Keratinocyte (primary cell): Measurements from ENCODE around the gene CISD3. TPM values are rescaled to one million over a fixed set of nuclear protein-coding genes. Genes with fewer than 3 reads are reported as not detected.
A peak's percentile ranks its signal among the peaks of the same experiment; 100 is the strongest.

Experiments used
- DNase-seq: peaks from one replicate; pipeline ENCODE4 v3.0.0-alpha.2; 2011; ENCODE audit warnings: low read depth, missing footprints, low spot score
- FAIRE-seq: peaks from 2 replicates; lab custom pipeline; 2011; peaks lifted over from hg19 to GRCh38; lab: Jason Lieb, UNC
- H2AFZ ChIP-seq: 2 replicates; pipeline ENCODE4 v1.6.0; 2012; ENCODE audit warnings: low read length, control low read depth, inconsistent platforms; ENCODE audit not compliant: control insufficient read depth
- H3K27ac ChIP-seq: 2 replicates; pipeline ENCODE4 v1.5.1; 2011; ENCODE audit warnings: low read length; ENCODE audit not compliant: control insufficient read depth, insufficient read depth
- H3K27me3 ChIP-seq: 3 replicates; pipeline ENCODE4 v1.6.0; 2011; ENCODE audit warnings: low read length; ENCODE audit not compliant: control insufficient read depth, insufficient read depth; ENCODE audit errors: extremely low read depth
- H3K36me3 ChIP-seq, 2 experiments: 2 replicates in 1 of 2; 3 replicates in 1 of 2; pipeline ENCODE4 v1.5.1; 2011; ENCODE audit warnings: low read length in 2 of 2, mild to moderate bottlenecking in 1 of 2; ENCODE audit not compliant: control insufficient read depth in 2 of 2, insufficient read depth in 2 of 2; ENCODE audit errors: extremely low read depth in 1 of 2
- H3K4me1 ChIP-seq: 3 replicates; pipeline ENCODE4 v1.5.1; 2011; ENCODE audit warnings: low read length; ENCODE audit not compliant: control insufficient read depth, insufficient read depth; ENCODE audit errors: extremely low read depth
- H3K4me2 ChIP-seq: 3 replicates; pipeline ENCODE4 v1.6.0; 2011; ENCODE audit warnings: low read depth, low read length; ENCODE audit not compliant: control insufficient read depth, insufficient read depth; ENCODE audit errors: extremely low read depth
- H3K4me3 ChIP-seq, 3 experiments: fragments of 200-600 bp in 1 of 3; sonication (generic) in 1 of 3; 2 replicates in 2 of 3; 3 replicates in 1 of 3; pipeline ENCODE4 v1.5.1; 2011 to 2016; ENCODE audit warnings: low read length in 3 of 3, mild to moderate bottlenecking in 3 of 3, control low read depth in 2 of 3, inconsistent platforms in 1 of 3, low read depth in 1 of 3, mixed read lengths in 1 of 3, mixed run types in 1 of 3, moderate library complexity in 1 of 3; ENCODE audit not compliant: control insufficient read depth in 2 of 3, insufficient read depth in 2 of 3; ENCODE audit errors: extremely low read depth in 1 of 3
- H3K79me2 ChIP-seq: 2 replicates; pipeline ENCODE4 v1.6.0; 2012; ENCODE audit warnings: low read length; ENCODE audit not compliant: control insufficient read depth, insufficient read depth
- H3K9ac ChIP-seq: 3 replicates; pipeline ENCODE4 v1.6.0; 2011; ENCODE audit warnings: low read length; ENCODE audit not compliant: control insufficient read depth, insufficient read depth; ENCODE audit errors: extremely low read depth
- H3K9me1 ChIP-seq: 3 replicates; pipeline ENCODE4 v1.6.0; 2011; ENCODE audit warnings: low read length; ENCODE audit not compliant: control insufficient read depth, insufficient read depth; ENCODE audit errors: extremely low read depth
- H3K9me3 ChIP-seq: 2 replicates; pipeline ENCODE4 v1.5.1; 2012; ENCODE audit warnings: low read depth, low read length; ENCODE audit not compliant: control insufficient read depth
- H4K20me1 ChIP-seq: 3 replicates; pipeline ENCODE4 v1.6.0; 2011; ENCODE audit warnings: low read length; ENCODE audit not compliant: control insufficient read depth, insufficient read depth; ENCODE audit errors: extremely low read depth
- EZH2 ChIP-seq: IDR thresholded peaks from one replicate; pipeline ENCODE4 v1.6.1; 2012; ENCODE audit warnings: inconsistent platforms, mild to moderate bottlenecking, low read length, moderate library complexity
- dilution Hi-C: fragments of 300-500 bp; cut with MboI; formaldehyde crosslinking; loops from one replicate; pipeline ENCODE4 v1.7.0; 2020; ENCODE audit warnings: low sequenced_read_pairs; ENCODE audit not compliant: extremely low pct_ligation_motif_present
- polyA plus RNA-seq, 5 experiments: library from polyadenylated mRNA; depleted of rRNA in 3 of 5; stranded (reverse) in 3 of 5; stranded (forward) in 1 of 5; unstranded in 1 of 5; fragments of >200 nt; gene quantifications; 1 replicate in 1 of 5; 2 replicates in 3 of 5; 3 replicates in 1 of 5; pipeline versions ENCODE4 v1.2.1 to v1.2.3, GENCODE V29; 2011 to 2012; ENCODE audit warnings: missing spikeins in 2 of 5, low read depth in 1 of 5, low replicate concordance in 1 of 5
- TF ChIP-seq, protein P1 (sequence below), 3 experiments: IDR thresholded peaks in 1 of 3; conservative IDR thresholded peaks in 1 of 3; optimal IDR thresholded peaks in 1 of 3; 2 replicates in 2 of 3; 3 replicates in 1 of 3; pipeline versions ENCODE3 to v1.5.1; 2011; ENCODE audit warnings: low read length in 3 of 3, mild to moderate bottlenecking in 3 of 3, moderate library complexity in 2 of 3, control low read depth in 1 of 3, inconsistent platforms in 1 of 3; ENCODE audit not compliant: insufficient read depth in 2 of 3; ENCODE audit errors: extremely low read depth in 1 of 3

The CISD3 gene
- polyA plus RNA-seq, 1 donor (not counting 4 experiments of a cell fraction or from before 2014, with no cell fraction given) = 17.1 TPM

DNA sequence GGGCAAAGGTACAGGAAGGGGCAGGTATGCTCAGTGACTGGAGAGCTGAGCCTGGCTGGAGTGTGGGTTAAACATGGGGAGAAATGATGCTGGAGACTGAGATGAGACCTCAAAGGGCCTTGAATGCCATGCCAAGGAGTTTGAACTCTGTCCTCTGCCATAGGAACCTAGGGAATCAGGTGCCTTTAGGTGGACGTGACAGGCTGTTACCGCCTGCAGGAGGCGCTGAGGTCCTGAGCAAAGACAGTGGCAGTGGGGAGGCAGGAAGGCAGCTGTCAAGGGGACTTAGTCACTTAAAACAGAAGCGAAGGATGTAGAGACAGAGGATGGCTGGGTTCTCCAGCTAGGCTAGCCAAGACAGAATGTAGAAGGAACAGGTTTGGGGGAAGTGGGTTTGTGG is 31.5 kb downstream of the CISD3 start:
- H3K9me1 ChIP-seq = no peaks in the 10 kb centered on the region
- no peaks in the 10 kb centered on the region for H4K20me1 ChIP-seq
- no peak overlapping the region for H3K9ac ChIP-seq
- dilution Hi-C loops = no loop called here
- FAIRE-seq (no peak), DNase-seq (no peak)
- no peak overlapping the region for H3K27ac ChIP-seq
- no peak overlapping the region for H3K4me2 ChIP-seq
- no peak for TF ChIP-seq EZH2
- TF ChIP-seq, protein P1, sequence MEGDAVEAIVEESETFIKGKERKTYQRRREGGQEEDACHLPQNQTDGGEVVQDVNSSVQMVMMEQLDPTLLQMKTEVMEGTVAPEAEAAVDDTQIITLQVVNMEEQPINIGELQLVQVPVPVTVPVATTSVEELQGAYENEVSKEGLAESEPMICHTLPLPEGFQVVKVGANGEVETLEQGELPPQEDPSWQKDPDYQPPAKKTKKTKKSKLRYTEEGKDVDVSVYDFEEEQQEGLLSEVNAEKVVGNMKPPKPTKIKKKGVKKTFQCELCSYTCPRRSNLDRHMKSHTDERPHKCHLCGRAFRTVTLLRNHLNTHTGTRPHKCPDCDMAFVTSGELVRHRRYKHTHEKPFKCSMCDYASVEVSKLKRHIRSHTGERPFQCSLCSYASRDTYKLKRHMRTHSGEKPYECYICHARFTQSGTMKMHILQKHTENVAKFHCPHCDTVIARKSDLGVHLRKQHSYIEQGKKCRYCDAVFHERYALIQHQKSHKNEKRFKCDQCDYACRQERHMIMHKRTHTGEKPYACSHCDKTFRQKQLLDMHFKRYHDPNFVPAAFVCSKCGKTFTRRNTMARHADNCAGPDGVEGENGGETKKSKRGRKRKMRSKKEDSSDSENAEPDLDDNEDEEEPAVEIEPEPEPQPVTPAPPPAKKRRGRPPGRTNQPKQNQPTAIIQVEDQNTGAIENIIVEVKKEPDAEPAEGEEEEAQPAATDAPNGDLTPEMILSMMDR (optimal IDR thresholded peaks at IDR 0.05 in 1 of 3, IDR thresholded peaks at IDR 0.05 in 1 of 3, conservative IDR thresholded peaks at IDR 0.05 in 1 of 3; ENCODE audit: extremely low read depth in 1 of 3, insufficient read depth in 2 of 3, low read length in 3 of 3) = peak; percentile 37 to 61 (median 58)
- H2AFZ ChIP-seq = no peak overlapping the region
- H3K4me3 ChIP-seq = no peak overlapping the region
- H3K9me3 ChIP-seq = no peaks in the 10 kb centered on the region
- H3K4me1 ChIP-seq = no peaks in the 10 kb centered on the region
- no peaks in the 10 kb centered on the region for H3K79me2 ChIP-seq
- peaks cover 26 to 34% of the 10 kb centered on the region in 2 experiments for H3K36me3 ChIP-seq
- H3K27me3 ChIP-seq = no peaks in the 10 kb centered on the region

DNA sequence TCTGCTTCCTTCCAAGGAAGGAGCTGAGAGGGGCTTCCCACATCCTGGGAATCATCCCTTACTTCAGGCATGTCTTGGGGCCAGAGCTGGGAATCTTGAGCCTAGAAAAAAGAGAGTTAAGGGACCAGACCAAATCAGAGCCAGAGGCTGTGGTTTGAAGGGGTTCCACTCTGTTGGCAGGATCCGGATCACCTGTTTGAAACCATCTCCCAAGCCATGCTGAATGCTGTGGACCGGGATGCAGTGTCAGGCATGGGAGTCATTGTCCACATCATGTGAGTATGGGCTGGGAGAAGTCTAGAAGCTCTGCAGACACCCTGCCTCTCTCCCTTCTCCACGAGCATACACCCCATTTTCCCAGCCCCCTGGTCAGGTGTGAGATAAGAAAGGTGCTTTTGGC is 32.1 kb downstream of the CISD3 start:
- no peaks in the 10 kb centered on the region for H3K9me3 ChIP-seq
- no peak for FAIRE-seq
- H4K20me1 ChIP-seq = no peaks in the 10 kb centered on the region
- no peak overlapping the region for H3K27ac ChIP-seq
- dilution Hi-C loops = no loop called here
- no peak overlapping the region for H3K4me3 ChIP-seq
- no peak overlapping the region for H2AFZ ChIP-seq
- no peak overlapping the region for H3K9ac ChIP-seq
- H3K27me3 ChIP-seq = no peaks in the 10 kb centered on the region
- no peak for TF ChIP-seq EZH2
- TF ChIP-seq, protein P1 (optimal IDR thresholded peaks at IDR 0.05 in 1 of 3, IDR thresholded peaks at IDR 0.05 in 1 of 3, conservative IDR thresholded peaks at IDR 0.05 in 1 of 3; ENCODE audit: extremely low read depth in 1 of 3, insufficient read depth in 2 of 3, low read length in 3 of 3) = no peak
- no peaks in the 10 kb centered on the region for H3K4me1 ChIP-seq
- H3K79me2 ChIP-seq = no peaks in the 10 kb centered on the region
- H3K36me3 ChIP-seq = peaks cover 29 to 35% of the 10 kb centered on the region in 2 experiments
- DNase-seq = no peak
- H3K4me2 ChIP-seq = no peak overlapping the region
- H3K9me1 ChIP-seq = no peaks in the 10 kb centered on the region
